ENCODE measurements around the gene SPDYE2B.
"Not testable (repeated sequence)": the region's sequence is repeated elsewhere in the genome, so short reads cannot be mapped to it uniquely, and the experiment has no call there.

Gene SPDYE2B

DNA sequence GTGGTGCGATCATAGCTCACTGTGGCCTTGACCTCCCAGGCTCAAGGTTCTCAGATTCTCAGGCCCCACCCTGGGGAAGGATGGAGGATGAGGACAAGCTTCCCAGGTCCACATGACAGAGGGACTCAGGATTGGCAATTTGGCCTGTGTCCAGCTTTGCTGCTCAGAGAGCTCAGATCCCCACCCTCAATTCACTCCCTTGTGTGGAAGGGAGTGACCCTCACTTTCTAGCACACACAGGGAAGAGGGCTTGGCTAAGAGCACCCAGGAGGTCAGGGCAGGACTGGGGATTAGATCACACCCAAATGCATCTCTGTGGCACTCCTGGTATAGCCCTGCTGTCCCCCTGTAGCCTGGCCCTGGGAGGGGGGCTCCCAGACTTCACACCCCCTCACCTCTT, 6.7 kb upstream of the SPDYE2B start:
- DNase-seq = not testable (repeated sequence)

DNA sequence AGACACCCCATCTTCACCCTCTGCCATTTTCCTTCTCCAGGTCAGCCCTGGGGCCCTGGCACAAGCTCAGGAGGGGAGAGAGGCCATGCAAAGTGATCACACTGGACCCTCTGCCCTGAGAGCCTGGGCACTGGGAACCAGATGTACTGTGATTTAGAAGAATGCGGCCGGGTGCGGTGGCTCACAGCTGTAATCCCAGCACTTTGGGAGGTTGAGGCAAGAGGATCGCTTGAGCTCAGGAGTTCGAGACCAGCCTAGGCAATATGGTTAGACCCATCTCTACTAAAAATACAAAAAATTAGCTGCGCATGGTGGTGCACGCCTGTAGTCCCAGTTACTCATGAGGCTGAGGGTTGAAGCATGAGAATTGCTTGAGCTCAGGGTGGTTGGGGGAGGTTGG, 2.3 kb upstream of the SPDYE2B start:
- DNase-seq = not testable (repeated sequence)

DNA sequence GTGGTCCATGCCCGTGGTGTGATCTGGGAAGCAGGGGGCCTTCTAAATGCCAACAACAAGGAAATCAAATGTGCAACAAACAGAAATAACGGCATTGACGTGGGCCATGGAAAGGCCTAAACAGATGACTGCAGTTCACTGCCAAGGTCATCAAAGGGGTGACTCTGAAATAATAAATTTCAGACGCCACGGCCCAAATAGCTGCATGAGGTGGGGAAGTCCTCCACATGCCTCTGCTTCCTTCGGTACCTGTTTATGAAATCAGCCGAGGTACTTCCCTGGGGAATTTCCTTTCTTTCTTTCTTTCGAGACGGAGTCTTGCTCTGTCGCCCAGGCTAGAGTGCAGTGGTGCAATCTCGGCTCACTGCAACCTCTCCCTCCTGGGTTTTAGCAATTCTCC, 14.6 kb downstream of the SPDYE2B start:
- not testable (repeated sequence) for DNase-seq

DNA sequence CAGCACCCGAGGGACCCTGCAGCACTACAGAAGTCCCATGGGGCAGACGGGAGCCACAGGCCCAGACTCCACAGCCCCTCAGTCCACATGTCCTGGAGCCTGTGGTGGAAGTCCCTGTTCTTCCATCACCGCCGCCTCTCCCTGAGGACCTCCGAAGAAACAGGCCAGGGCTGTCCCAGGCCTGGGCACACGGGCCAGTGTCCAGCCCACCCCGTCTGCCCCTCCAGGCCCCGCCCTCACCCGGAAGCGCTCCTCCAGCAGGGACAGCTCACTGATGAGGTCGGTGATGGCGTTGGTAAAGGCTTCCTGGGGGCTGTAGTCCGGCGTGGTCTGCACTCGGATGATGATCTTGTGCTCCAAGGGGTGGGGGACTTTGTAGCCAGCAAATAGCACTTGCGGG, 16.7 kb downstream of the SPDYE2B start:
- not testable (repeated sequence) for DNase-seq

- not testable (repeated sequence) for DNase-seq
These were observed 17.4 kb downstream of the SPDYE2B start for GRCh38 chr7:102667523-102667922.

DNA sequence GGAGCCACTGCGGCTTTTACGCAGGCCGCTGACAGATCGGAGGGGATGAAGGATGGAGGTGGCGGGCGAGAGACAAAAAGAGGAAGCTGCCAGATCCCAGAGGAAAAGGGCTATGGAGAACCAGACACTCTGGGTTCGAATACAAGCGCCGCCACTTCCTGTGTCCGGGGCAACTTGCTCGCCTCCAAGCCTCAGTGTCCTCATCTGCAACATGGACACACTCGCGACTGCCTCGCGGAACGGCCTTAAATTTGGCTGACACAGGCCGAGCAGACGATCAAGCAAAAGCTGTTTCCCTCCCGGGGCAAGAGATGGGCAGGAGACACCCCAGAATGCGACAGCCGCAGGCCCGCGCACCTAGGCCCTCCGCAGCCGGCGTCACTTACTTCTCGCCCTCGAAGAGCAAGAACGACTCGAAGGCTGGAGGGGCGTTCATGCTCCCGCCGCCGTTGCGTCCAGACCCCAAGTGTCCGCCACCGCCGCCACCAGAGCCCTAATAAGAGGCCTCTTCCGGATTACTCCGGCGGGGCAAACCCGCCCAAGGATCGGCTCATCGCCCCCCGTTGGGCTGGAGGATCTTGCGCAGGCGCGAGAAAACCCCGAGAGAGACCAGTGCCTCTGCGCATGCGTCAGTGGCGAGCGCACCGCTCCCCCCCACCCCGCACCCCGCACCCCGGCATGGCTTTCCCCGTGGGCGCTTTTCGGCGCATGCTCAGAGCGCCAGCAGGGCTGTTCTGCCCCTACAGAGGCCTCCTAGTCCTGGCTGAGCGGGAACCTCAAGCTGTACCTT, 21.2 kb downstream of the SPDYE2B start, which contains the start of gene POLR2J2:
TSS of gene POLR2J2 (minus strand) at position 498 of the 790 bp plus-strand sequence. CDS start at position 436, 62 bp downstream.
- DNase-seq = not testable (repeated sequence)

DNA sequence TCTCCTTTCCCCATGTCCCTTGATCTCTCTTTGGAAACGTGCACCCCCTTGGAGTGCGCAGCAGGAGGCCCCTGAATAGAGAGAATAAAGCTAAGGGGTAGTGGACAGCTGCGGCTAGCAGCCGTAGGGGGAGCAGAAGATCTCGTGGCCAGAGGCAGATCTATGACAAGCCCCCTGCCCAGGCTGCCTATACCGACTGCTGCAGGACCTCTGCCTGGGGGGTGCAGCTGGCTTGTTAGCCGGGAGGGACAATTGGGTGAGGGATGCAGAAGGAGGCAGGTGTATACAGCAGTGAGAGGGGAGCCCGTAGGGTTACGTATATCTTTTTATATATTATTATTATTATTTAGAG, 21.8 kb downstream of the SPDYE2B start:
- not testable (repeated sequence) for DNase-seq

DNA sequence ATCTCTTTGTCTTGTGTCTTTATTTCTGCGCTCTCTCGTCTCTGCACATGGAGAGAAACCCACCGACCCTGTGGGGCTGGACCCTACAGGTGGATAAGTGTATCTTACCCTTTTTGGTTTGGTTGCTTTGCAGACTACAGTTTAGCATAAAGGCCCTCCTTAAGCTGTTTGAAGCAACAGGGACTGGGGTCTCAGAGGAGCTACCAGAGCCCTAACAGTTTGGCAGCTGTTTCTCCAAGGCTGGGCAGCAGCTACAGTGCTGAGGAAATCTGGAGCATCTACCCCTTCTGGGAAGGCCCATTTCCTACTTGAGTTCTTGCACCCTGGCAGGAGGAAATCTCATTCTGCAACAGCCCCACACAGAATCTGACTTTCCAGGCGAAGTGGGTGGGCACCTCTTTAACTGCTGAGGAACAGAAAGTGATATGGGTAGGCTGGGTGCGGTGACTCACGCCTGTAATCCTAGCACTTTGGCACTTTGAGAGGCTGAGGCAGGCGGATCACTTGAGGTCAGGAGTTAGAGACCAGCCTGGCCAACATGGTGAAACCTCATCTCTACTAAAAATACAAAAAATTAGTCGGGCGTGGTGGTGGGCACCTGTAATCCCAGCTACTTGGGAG, 23.4 kb downstream of the SPDYE2B start:
- DNase-seq = not testable (repeated sequence)

DNA sequence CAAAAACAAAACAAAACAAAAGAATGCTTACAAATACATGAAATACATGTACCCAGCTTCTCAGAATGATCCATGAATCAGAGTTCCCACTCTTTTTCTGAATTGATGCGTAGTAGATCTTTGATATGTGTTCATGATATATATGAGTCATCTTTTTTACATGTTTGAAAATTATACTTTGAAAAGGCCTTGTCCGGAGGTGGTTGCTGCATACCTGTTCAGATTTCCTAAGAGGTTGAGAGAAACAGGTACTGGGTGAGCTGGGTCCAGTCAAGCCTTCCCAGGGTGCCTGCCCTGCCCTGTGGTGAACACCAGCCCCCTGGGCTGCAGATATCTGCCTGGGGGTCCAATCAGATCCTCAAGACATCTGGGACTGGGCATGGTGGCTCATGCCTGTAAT, 25.4 kb downstream of the SPDYE2B start:
- DNase-seq = peak in 1 of 2 experiments; percentile 3

GRCh38 chr7:102680780-102681179, 30.7 kb downstream of the SPDYE2B start:
- not testable (repeated sequence) for DNase-seq

GRCh38 chr7:102682560-102682959, 32.4 kb downstream of the SPDYE2B start:
- not testable (repeated sequence) for DNase-seq

- DNase-seq = not testable (repeated sequence)
These were observed 38.3 kb downstream of the SPDYE2B start for GRCh38 chr7:102688299-102689036.

- DNase-seq = peak; percentile 2 to 11
These were observed 39.5 kb downstream of the SPDYE2B start for GRCh38 chr7:102689436-102690282.

DNA sequence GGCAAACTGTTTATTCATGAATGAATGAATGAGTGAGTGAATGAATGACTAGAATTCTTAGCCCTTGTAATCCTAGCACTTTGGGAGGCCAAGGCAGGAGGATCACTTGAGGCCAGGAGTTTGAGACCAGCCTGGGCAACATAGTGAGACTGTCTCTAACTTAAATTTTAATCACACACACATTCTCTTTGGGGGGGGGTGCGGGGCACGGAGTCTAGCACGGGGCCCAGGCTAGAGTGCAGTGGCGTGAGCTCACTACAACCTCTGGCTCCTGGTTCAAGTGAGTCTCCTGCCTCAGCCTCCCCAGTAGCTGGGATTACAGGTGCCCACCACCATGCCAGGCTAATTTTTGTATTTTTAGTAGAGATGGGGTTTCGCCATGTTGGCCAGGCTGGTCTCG, 40.5 kb downstream of the SPDYE2B start:
- DNase-seq = peak in 1 of 2 experiments; percentile 3

- DNase-seq = not testable (repeated sequence)
These were observed 43.9 kb downstream of the SPDYE2B start for GRCh38 chr7:102694008-102694407.

GRCh38 chr7:102695033-102695552, 45.0 kb downstream of the SPDYE2B start:
- DNase-seq = not testable (repeated sequence)

DNA sequence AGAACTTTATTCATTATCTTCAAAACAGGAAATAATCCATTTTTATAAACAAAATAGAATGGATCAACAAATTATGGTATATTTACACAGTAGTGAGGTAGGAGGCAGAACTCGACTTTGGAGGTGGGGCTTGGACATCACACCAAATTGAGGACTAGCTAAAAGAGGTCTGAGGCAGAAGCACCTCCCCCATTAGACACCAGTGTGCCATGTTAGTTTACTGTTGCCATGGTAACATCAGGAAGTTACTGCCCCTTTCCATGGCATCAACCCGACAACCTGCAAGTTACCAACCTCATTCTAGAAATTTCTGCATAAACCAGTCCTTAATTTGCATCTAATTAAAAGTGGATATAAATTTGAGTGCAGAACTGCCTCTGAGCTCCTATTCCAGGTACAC, 45.9 kb downstream of the SPDYE2B start:
- not testable (repeated sequence) for DNase-seq

DNA sequence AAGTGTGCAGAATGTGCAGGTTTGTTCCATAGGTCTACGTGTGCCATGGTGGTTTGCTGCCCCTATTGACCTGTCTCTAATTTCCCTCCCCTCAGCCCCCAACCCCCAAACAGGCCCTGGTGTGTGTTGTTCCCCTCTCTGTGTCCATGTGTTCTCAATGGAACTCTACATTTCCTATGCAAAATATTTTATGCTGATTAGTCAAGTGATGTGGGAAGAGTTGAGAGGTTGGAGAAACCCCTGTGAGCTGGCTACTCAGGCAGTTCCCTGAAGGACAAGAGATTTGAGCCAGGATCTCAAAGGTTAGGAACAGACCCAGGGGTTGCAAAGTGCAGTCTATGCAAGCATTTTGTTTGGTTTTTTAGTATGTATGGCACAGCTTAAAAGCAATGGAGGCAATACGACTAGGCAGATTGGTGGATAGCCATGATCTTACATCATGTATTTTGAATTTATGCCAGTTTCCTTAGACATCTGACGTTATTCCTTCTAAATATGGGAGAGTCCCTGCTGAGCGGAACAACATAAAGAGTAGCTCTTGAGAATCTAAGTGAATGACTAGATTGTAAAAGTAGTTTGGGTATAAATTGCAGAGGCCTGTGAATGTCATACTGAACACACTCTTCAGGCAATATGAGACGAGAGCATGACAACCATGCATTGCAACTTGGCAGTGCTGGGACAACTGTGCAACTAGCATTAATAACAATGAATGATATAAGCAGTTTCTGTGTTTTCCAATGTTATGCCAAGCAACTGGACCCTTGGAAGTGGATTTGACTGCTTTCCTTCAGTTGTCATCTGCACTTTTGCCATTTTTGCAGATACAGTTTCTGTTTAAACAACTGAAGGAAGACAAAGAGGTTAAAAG, 47.8 kb downstream of the SPDYE2B start:
- not testable (repeated sequence) for DNase-seq

GRCh38 chr7:102698962-102699750, 49.0 kb downstream of the SPDYE2B start:
- DNase-seq = not testable (repeated sequence)
